Smooth muscle cell (in vitro differentiated cells): Measurements from ENCODE around the gene BOD1. TPM values are rescaled to one million over a fixed set of nuclear protein-coding genes. Genes with fewer than 3 reads are reported as not detected.
A peak's percentile ranks its signal among the peaks of the same experiment; 100 is the strongest.
"Not testable (repeated sequence)": the region's sequence is repeated elsewhere in the genome, so short reads cannot be mapped to it uniquely, and the experiment has no call there.

Experiments
- DNase-seq: peaks from one replicate; lab custom pipeline; 2025; ENCODE audit not compliant: unreplicated experiment; lab: John Stamatoyannopoulos, UW
- H2AFZ ChIP-seq: fragments of 200-600 bp; sonication (generic); 2 replicates; pipeline ENCODE4 v1.6.0; 2016; ENCODE audit warnings: antibody characterized with exemption, low read depth, mild to moderate bottlenecking
- H3F3A ChIP-seq: fragments of 200-600 bp; sonication (generic); 2 replicates; pipeline ENCODE4 v1.6.0; 2017; ENCODE audit warnings: antibody characterized with exemption, low read depth
- H3K27ac ChIP-seq: fragments of 200-600 bp; sonication (generic); 2 replicates; pipeline ENCODE4 v1.5.1; 2016; ENCODE audit warnings: low read depth, mild to moderate bottlenecking
- H3K27me3 ChIP-seq: fragments of 200-600 bp; sonication (generic); 2 replicates; pipeline ENCODE4 v1.6.1; 2016; ENCODE audit warnings: low read depth, mild to moderate bottlenecking
- H3K36me3 ChIP-seq: fragments of 200-600 bp; sonication (generic); 2 replicates; pipeline ENCODE4 v1.5.1; 2016; ENCODE audit warnings: low read depth
- H3K4me1 ChIP-seq: fragments of 200-600 bp; sonication (generic); 2 replicates; pipeline ENCODE4 v1.5.1; 2016; ENCODE audit warnings: low read depth
- H3K4me2 ChIP-seq: fragments of 200-600 bp; sonication (generic); 2 replicates; pipeline ENCODE4 v1.6.0; 2016; ENCODE audit warnings: mild to moderate bottlenecking
- H3K4me3 ChIP-seq: fragments of 200-600 bp; sonication (generic); 2 replicates; pipeline ENCODE4 v1.5.1; 2016; ENCODE audit warnings: mild to moderate bottlenecking
- H3K79me2 ChIP-seq: fragments of 200-600 bp; sonication (generic); 2 replicates; pipeline ENCODE4 v1.6.0; 2016; ENCODE audit warnings: low read depth, mild to moderate bottlenecking
- H3K9ac ChIP-seq: fragments of 200-600 bp; sonication (generic); 2 replicates; pipeline ENCODE4 v1.6.0; 2016; ENCODE audit warnings: low read depth
- H3K9me3 ChIP-seq: fragments of 200-600 bp; sonication (generic); replicated peaks from 2 replicates; pipeline ENCODE4 v1.5.1; 2016; ENCODE audit warnings: low read depth
- H4K20me1 ChIP-seq: fragments of 200-600 bp; sonication (generic); 2 replicates; pipeline ENCODE4 v1.6.0; 2016; ENCODE audit warnings: low read depth
- WGBS: methylation state at CpG from one replicate; pipeline ENCODE4 v1.1.7; 2016; ENCODE audit warnings: low lambda C conversion rate; 5-methylcytosine and 5-hydroxymethylcytosine counted together
- polyA plus RNA-seq: library from polyadenylated mRNA; unstranded; fragments of >200 nt; fragmentation: Nextera tagmentation; extraction: Ambion mirVana; gene quantifications from 2 replicates; pipeline ENCODE4 v1.2.1, GENCODE V29; 2016
- total RNA-seq: library from RNA; depleted of rRNA; stranded (reverse); fragments of >200 nt; gene quantifications from 2 replicates; pipeline ENCODE4 v1.2.3, GENCODE V29; 2014
- TF ChIP-seq, protein P1 (sequence below): fragments of 200-600 bp; sonication (generic); IDR thresholded peaks from 2 replicates; pipeline ENCODE4 v1.5.1; 2017; ENCODE audit warnings: borderline replicate concordance, mild to moderate bottlenecking, antibody characterized with exemption; ENCODE audit not compliant: insufficient read depth, poor library complexity, severe bottlenecking

BOD1 gene
- total and polyA plus RNA-seq, 2 experiments from 2014 or later: 56.5 to 58.3 TPM

DNA sequence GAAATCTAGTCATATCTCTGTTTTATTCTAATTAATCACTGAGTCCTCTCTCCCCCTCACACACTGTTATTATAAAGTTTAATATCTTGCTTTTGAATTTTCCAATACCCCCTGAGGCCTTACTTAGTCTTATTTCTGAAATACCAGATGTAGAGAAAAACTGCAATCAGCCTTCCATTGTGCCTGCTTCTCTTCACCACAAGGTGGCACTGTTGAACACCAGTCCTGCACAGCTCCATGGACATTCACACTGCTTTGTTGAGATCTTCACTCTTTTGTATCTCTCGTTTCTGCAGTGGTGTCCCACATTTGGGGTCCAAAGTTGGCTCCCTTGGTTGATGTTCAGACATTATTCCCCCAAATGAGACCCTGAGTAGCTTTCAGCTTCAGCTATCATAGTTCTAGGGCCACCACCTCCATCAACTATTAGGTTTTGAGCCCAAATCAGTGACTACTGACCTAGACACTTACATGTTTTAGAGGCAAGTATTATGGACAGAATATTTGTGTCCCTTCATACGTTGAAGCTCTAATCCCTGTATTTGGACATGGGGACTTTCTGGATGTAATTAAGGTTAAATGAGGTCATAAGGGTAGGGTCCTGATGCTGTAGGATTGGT, 24.3 kb downstream of the BOD1 start:
- Histone ChIP-seq H4K20me1 (no peaks in the 10 kb centered on the region), H3K79me2 (no peaks in the 10 kb centered on the region), H3K4me1 (no peaks in the 10 kb centered on the region), H3K9me3 (no peaks in the 10 kb centered on the region), H3K36me3 (peaks cover 3% of the 10 kb centered on the region), H3K27ac (no peak overlapping the region), H3K4me2 (no peak overlapping the region), H3K9ac (no peak overlapping the region), H3F3A (no peaks in the 10 kb centered on the region), H3K27me3 (no peaks in the 10 kb centered on the region), H3K4me3 (no peak overlapping the region), H2AFZ (no peak overlapping the region)
- no peak for DNase-seq
- TF ChIP-seq, protein P1, sequence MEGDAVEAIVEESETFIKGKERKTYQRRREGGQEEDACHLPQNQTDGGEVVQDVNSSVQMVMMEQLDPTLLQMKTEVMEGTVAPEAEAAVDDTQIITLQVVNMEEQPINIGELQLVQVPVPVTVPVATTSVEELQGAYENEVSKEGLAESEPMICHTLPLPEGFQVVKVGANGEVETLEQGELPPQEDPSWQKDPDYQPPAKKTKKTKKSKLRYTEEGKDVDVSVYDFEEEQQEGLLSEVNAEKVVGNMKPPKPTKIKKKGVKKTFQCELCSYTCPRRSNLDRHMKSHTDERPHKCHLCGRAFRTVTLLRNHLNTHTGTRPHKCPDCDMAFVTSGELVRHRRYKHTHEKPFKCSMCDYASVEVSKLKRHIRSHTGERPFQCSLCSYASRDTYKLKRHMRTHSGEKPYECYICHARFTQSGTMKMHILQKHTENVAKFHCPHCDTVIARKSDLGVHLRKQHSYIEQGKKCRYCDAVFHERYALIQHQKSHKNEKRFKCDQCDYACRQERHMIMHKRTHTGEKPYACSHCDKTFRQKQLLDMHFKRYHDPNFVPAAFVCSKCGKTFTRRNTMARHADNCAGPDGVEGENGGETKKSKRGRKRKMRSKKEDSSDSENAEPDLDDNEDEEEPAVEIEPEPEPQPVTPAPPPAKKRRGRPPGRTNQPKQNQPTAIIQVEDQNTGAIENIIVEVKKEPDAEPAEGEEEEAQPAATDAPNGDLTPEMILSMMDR: peak; percentile 60
- 83% methylated on average over 2 of the region's 2 CpGs for WGBS

DNA sequence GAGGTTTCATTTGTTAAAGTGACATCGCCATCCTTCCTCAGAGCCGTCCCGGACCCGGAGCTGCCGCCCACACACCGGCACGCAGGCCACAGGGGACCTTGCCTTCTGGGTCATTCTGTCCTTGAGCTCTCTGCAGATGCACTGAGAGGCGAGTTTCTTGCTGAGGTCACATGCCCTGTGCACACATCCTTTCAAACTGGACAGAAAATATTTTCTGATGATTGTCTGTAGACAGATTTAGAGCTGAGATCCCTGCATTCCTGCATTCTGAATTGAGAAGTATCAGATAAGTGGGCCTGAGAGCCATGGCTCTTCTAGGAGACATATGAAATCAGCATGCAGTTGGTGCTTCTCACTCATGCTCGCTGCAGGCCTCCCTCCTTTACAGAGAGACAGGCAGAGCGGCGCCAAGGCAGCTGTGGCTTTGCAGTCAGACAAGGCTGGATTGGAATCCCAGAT, 25.4 kb downstream of the BOD1 start:
- H3K4me1 ChIP-seq: no peaks in the 10 kb centered on the region
- H2AFZ ChIP-seq: no peak overlapping the region
- no peaks in the 10 kb centered on the region for H3K9me3 ChIP-seq
- H3F3A ChIP-seq: no peaks in the 10 kb centered on the region
- no peaks in the 10 kb centered on the region for H3K27me3 ChIP-seq
- WGBS: 81% methylated on average over 11 of the region's 11 CpGs
- TF ChIP-seq, protein P1: no peak
- H3K9ac ChIP-seq: no peak overlapping the region
- H3K27ac ChIP-seq: no peak overlapping the region
- no peak overlapping the region for H3K4me2 ChIP-seq
- no peaks in the 10 kb centered on the region for H3K79me2 ChIP-seq
- DNase-seq: no peak
- H3K4me3 ChIP-seq: no peak overlapping the region
- no peaks in the 10 kb centered on the region for H4K20me1 ChIP-seq
- peaks cover 3% of the 10 kb centered on the region for H3K36me3 ChIP-seq

GRCh38 chr5:173590436-173591055, 25.9 kb downstream of the BOD1 start:
- Histone ChIP-seq H3F3A (no peaks in the 10 kb centered on the region), H3K4me3 (no peak overlapping the region), H3K79me2 (no peaks in the 10 kb centered on the region), H3K27me3 (no peaks in the 10 kb centered on the region), H3K4me2 (no peak overlapping the region), H3K4me1 (no peaks in the 10 kb centered on the region), H4K20me1 (no peaks in the 10 kb centered on the region), H3K9me3 (no peaks in the 10 kb centered on the region), H3K27ac (no peak overlapping the region), H2AFZ (no peak overlapping the region), H3K36me3 (peaks cover 3% of the 10 kb centered on the region), H3K9ac (no peak overlapping the region)
- no peak for DNase-seq
- TF ChIP-seq, protein P1: no peak
- WGBS: 93% methylated on average over 8 of the region's 8 CpGs

DNA sequence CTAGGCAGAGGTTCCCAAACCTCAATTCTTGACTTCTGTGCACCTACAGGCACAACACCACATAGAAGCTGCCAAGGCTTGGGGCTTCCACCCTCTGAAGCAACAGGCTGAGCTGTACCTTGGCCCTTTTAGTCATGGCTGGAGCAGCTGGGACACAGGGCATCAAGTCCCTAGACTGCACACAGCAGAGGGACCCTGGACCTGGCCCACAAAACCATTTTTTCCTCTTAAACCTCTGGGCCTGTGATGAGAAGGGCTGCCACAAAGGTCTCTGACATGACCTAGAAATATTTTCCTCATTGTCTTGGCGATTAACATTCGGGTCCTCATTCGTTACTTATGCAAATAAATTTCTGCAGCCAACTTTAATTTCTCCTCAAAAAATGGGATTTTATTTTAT, 30.3 kb downstream of the BOD1 start:
- not testable (repeated sequence) for H3K9me3 ChIP-seq, H3K79me2 ChIP-seq, H3K36me3 ChIP-seq, H3K4me2 ChIP-seq, H3K9ac ChIP-seq, H2AFZ ChIP-seq, H3K4me1 ChIP-seq, H3K27me3 ChIP-seq, DNase-seq, H4K20me1 ChIP-seq, H3K4me3 ChIP-seq, H3K27ac ChIP-seq, H3F3A ChIP-seq
- WGBS: 90% methylated on average over 3 of the region's 3 CpGs
